Activated CD4-positive, alpha-beta T cell treated with anti-CD3 and anti-CD28 coated beads, Interleukin-2, amount 10 ng/mL, durations not matched to agents 24 days and 14 days (primary cell): ENCODE data around the gene RBM4B. TPM values are rescaled to one million over a fixed set of nuclear protein-coding genes. Genes with fewer than 3 reads are reported as not detected.
"Not testable (repeated sequence)": the region's sequence is repeated elsewhere in the genome, so short reads cannot be mapped to it uniquely, and the experiment has no call there.

ENCODE experiments used
- DNase-seq: peaks from one replicate; pipeline ENCODE4 v3.0.0; 2022
- H3K27ac Mint-ChIP-seq: one replicate; pipeline ENCODE4 v1.8.0; 2022; ENCODE audit warnings: mild to moderate bottlenecking, mixed read lengths
- H3K27me3 Mint-ChIP-seq: one replicate; pipeline ENCODE4 v1.8.0; 2022; ENCODE audit warnings: mixed read lengths
- H3K36me3 Mint-ChIP-seq: one replicate; pipeline ENCODE4 v1.8.0; 2022; ENCODE audit warnings: low read depth, mild to moderate bottlenecking, mixed read lengths
- H3K4me1 Mint-ChIP-seq: one replicate; pipeline ENCODE4 v1.8.0; 2021; ENCODE audit warnings: mixed read lengths
- H3K4me3 Mint-ChIP-seq: one replicate; pipeline ENCODE4 v1.8.0; 2022; ENCODE audit warnings: mild to moderate bottlenecking, moderate library complexity, mixed read lengths
- H3K9me3 Mint-ChIP-seq: one replicate; pipeline ENCODE4 v1.8.0; 2021; ENCODE audit warnings: mixed read lengths
- intact Hi-C: fragments of 100-400 bp; cut with micrococcal nuclease; formaldehyde crosslinking; loops from one replicate; pipeline ENCODE4 v1.15.1; 2023
- total RNA-seq: library from RNA; stranded (reverse); gene quantifications from 2 replicates; pipeline ENCODE4 v1.2.3, GENCODE V29; 2022

The RBM4B gene, protein sequence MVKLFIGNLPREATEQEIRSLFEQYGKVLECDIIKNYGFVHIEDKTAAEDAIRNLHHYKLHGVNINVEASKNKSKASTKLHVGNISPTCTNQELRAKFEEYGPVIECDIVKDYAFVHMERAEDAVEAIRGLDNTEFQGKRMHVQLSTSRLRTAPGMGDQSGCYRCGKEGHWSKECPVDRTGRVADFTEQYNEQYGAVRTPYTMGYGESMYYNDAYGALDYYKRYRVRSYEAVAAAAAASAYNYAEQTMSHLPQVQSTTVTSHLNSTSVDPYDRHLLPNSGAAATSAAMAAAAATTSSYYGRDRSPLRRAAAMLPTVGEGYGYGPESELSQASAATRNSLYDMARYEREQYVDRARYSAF
- total RNA-seq = 15.6 and 16.0 TPM in 2 replicates

DNA sequence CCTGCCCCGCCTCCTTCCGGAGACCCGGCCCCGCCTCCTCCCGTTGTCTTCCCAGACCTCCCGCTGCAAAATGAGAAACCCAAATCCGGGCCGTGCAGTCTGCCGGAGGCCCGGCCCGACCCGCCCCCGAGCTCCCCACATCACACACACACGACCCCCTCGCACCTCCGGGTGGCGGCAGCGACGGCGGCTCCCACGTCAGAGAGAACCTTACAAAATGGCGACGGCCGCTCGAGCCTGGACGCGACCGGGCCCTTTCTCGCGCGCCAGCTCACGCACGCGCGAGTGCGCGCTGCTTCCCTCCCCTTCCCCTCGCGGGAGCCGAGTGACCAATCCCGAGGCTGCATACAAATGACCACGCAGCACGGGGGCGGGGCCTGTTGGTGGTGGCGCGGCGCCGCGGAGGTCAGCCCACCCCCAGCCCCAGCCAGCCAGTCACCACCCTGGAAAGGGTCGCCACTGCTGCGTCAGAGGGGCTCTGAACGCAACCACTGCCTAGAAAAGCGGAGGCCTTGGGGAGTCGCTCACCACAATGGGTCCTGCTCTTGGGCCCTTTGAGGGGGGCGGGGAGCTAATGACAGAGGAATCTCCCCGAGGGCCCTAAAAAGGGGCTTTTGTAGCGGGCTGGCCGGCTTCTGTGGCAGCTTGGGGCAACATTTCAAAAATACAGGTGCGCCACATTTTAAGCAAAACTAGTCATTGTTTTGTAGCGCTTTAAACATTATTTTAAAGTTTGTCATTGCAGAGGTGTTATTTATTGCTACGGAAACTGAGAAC lies at the start of gene RBM4B:
RBM4B (minus strand) TSS at position 289 of the 777 bp plus-strand sequence. CDS start 808 bp downstream, outside the sequence.
- peaks cover 16% of the 10 kb centered on the region for H3K36me3 Mint-ChIP-seq
- DNase-seq = peak; percentile 99
- intact Hi-C loops = loop anchor here (1.0 kb wide), 7 partner anchors 39 to 269 kb away; partner anchors contain the start of genes ACTN3, CCDC87, CCS and DPP3
- peak within 1 kb of the TSS; percentile 96 for H3K4me3 Mint-ChIP-seq
- peaks cover 34% of the 10 kb centered on the region for H3K4me1 Mint-ChIP-seq
- no peaks in the 10 kb centered on the region for H3K9me3 Mint-ChIP-seq
- H3K27ac Mint-ChIP-seq = peak within 1 kb of the TSS; percentile 99
- no peaks in the 10 kb centered on the region for H3K27me3 Mint-ChIP-seq

DNA sequence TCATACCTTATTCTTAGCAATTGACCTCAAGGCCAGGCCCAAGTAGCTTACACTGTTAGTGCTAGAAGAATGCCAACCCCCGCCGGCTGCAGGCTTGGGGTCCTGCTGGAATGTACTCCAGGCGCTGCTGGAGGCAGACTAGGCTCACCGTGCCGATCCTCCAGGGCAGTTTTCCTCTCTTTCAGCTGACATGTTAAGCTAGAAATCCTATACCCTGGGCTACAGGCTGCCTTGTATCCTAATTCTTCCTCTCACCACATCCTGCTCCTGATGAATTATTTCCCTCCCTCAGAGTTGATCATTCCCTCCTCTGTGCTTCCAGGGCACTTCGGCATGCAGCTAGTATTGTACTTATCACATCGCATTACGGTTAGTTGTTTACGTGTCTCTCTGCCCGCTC lies 48.0 kb upstream of the RBM4B start:
- no peak overlapping the region for H3K27ac Mint-ChIP-seq
- peaks cover 50% of the 10 kb centered on the region for H3K27me3 Mint-ChIP-seq
- H3K4me1 Mint-ChIP-seq = peaks cover 8% of the 10 kb centered on the region
- DNase-seq = no peak
- no peaks in the 10 kb centered on the region for H3K9me3 Mint-ChIP-seq
- no peaks in the 10 kb centered on the region for H3K36me3 Mint-ChIP-seq
- intact Hi-C loops = no loop called here
- H3K4me3 Mint-ChIP-seq = no peak overlapping the region

DNA sequence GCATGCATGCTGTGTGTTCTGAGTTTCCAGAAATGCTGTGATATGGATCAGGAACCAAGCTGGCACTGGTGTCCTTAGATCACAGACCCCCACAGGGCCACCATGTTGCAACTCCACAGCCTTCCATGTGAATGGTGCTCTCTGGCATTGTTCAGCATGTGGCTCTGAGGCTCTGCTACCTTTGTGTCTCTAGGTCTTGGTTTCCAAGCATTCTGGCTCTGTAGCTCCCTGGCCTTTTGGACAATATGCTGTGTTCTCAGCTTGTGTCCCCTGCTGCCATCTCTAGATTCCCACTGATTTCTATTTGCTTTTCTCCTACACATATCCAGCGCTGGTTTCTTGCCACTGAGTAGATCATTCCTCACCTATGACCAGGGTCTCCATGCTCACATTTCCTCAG lies 47.4 kb upstream of the RBM4B start:
- H3K4me1 Mint-ChIP-seq = peaks cover 13% of the 10 kb centered on the region
- H3K36me3 Mint-ChIP-seq = no peaks in the 10 kb centered on the region
- no peaks in the 10 kb centered on the region for H3K9me3 Mint-ChIP-seq
- intact Hi-C loops = no loop called here
- no peak overlapping the region for H3K27ac Mint-ChIP-seq
- peaks cover 54% of the 10 kb centered on the region for H3K27me3 Mint-ChIP-seq
- H3K4me3 Mint-ChIP-seq = no peak overlapping the region
- no peak for DNase-seq

DNA sequence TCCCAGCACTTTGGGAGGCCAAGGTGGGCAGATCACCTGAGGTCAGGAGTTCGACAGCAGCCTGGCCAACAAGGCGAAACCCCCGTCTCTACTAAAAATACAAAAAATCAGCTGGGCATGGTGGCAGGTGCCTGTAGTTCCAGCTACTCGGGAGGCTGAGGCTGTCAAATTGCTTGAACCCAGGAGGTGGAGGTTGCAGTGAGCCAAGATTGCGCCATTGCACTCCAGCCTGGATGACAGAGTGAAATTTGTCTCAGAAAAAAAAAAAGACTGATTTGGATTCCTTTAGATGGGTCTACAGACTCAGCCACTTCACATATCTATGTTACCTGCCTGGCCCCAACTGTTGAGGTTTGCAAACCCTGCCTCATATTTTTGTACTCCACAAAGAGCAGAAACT lies 46.5 kb upstream of the RBM4B start:
- intact Hi-C loops, H3K36me3 Mint-ChIP-seq, DNase-seq, H3K4me3 Mint-ChIP-seq, H3K27ac Mint-ChIP-seq, H3K9me3 Mint-ChIP-seq: not testable (repeated sequence)
- Mint-ChIP-seq H3K27me3 (peaks cover 46% of the 10 kb centered on the region), H3K4me1 (peaks cover 14% of the 10 kb centered on the region)

DNA sequence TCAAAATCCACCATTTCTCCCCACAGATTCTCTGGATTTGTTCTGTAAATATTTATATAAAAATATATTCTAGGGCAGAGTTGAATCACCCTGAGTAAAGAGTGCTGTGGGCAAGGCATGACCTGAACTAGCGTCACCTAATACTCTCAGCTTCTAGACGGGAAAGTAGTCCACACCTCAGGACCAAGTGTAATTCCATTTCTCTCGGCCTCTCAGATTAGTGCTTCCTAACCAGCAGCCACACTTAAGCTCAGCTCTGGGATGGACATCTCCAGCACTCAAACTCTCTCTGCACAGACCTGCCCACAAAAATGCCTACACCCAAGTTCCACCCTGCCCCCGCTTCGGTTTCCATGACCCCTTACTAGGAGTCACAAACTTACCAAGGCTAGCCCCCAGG lies 46.0 kb upstream of the RBM4B start:
- intact Hi-C loops = no loop called here
- H3K27me3 Mint-ChIP-seq = peaks cover 41% of the 10 kb centered on the region

DNA sequence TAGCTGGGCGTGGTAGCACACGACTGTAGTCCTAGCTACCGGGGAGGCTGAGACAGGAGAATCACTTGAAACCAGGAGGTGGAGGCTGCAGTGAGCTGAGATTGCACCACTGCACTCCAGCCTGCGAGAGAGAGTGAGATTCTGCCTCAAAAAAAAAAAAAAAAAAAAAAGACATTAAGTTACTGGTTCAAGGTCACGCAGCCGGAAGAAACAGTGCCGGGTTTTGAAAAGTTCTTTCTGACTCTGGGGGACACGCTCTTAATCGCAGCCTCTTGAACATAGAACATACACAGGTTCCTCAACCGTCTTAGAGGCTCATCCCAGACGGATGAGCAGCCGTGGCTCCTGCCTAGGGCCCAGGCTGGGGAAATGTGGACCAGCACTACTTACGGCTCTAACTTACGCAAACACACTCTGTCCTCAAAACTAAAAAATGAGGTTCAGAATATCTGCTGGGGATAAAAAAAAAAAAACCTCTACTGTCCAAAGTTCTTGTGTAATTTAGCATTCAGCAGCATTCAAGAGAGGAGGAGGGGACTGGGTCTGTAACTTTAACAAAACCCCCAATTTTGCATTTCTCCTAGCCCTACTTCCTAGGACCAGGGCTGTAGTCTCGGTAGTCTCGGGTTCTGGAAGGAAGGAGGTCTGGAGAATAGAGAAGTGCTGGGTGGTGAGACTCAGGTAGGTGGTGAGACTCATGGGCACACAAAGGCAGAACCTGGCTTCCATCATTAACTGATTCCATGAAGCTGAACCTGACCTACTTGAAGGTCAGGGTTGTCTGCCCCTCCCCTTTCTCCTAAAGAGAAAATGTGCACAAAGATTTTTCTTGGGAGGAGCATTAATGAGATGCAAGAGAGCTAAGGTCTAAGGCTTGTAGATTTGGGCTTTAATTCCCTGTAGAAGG lies 45.3 kb upstream of the RBM4B start:
- intact Hi-C loops = no loop called here
- no peak for DNase-seq
- H3K9me3 Mint-ChIP-seq = no peaks in the 10 kb centered on the region
- no peak overlapping the region for H3K4me3 Mint-ChIP-seq
- H3K4me1 Mint-ChIP-seq = peaks cover 10% of the 10 kb centered on the region
- no peaks in the 10 kb centered on the region for H3K36me3 Mint-ChIP-seq
- peaks cover 39% of the 10 kb centered on the region for H3K27me3 Mint-ChIP-seq
- H3K27ac Mint-ChIP-seq = no peak overlapping the region

More for the DNA sequence above, 46.0 kb upstream of the RBM4B start:
- H3K27ac Mint-ChIP-seq = no peak overlapping the region
- no peaks in the 10 kb centered on the region for H3K36me3 Mint-ChIP-seq
- H3K9me3 Mint-ChIP-seq = no peaks in the 10 kb centered on the region
- H3K4me3 Mint-ChIP-seq = no peak overlapping the region
- H3K4me1 Mint-ChIP-seq = peaks cover 13% of the 10 kb centered on the region
- no peak for DNase-seq

DNA sequence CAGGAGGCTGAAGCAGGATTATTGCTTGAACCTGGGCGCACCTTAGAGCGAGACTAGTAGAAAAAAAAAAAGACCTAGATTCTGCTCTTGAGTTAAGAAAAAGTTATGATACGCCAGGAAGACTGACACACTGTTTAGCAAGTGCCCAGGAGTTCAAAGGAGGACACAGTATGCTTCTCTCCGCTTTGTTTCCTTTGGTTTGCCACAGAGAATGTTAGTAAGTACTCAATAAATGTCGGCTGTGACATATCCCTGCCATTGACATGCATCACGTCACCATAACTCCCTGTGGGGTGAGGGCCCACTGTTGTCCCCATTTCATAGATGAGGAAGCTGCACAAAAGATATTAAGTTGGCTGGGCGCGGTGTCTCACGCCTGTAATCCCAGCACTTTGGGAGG lies 44.3 kb upstream of the RBM4B start:
- intact Hi-C loops = no loop called here
- Mint-ChIP-seq H3K4me3 (no peak overlapping the region), H3K4me1 (peaks cover 7% of the 10 kb centered on the region)

DNA sequence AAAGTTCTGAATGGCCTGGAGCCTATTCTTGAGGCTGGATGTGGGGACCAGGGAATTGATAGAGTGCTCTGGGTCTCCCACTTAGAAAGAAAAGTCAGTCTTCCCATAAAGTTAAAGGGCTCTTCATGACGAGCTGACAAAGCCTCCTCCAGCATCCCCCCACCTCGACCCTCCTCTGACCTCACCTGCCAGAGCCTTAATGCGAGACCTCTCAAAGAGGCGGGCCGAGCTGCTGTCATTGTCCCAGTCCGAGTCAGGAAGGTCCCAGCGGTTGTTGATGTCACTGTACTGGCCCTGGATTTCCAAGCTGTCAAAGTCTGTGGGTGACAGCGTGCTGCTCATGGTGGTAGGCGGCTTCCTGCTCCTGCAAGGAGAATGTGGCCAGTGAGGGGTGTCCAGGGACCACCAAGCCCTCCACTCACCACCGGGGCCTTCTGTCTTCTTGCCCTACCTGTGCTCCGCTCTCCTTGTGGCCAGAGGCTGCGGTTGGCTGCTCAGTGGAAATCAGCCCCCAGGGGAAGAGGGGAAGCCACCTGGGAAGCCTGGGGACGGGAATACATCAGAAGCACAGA lies 43.3 kb upstream of the RBM4B start:
- Mint-ChIP-seq H3K4me1 (peaks cover 7% of the 10 kb centered on the region), H3K36me3 (no peaks in the 10 kb centered on the region), H3K27ac (no peak overlapping the region), H3K27me3 (peaks cover 25% of the 10 kb centered on the region), H3K4me3 (no peak overlapping the region), H3K9me3 (no peaks in the 10 kb centered on the region)
- no peak for DNase-seq
- intact Hi-C loops = no loop called here

More for the DNA sequence above, 44.3 kb upstream of the RBM4B start:
- Mint-ChIP-seq H3K36me3 (no peaks in the 10 kb centered on the region), H3K27me3 (peaks cover 34% of the 10 kb centered on the region), H3K9me3 (no peaks in the 10 kb centered on the region), H3K27ac (no peak overlapping the region)
- DNase-seq = no peak

DNA sequence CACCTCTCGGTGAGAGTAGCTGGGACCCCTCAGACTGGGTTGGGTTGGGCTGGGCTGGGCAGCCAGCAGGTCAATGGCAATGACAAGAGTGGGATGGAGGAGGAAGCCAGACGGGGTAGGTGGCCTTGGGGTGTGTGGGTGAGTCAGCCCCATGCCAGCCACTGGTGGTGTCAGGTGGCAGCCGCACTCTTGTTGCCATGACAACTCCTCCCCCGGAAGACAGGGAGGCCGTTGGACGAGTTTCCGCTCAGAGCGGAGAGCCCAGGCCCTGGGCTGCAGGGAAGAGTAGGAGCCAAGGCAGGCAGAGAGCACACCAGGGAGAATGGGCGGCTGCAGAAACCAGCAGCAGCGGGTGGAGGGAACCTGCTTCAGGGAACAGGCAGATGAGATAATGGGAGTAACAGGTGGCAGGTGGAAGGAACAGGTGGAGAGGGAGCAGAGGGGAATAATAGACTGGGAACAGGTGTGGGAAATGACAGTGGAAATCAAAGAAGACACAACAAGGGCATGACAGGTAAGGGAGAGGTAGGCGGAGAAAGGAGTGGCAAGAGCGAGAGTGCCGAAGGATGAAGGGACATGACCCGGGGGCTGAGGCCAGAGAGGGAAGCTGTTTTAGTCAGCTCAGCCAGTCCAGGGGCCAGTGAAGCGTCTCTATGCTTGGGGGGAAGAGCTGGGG lies 42.7 kb upstream of the RBM4B start:
- H3K27ac Mint-ChIP-seq = no peak overlapping the region

DNA sequence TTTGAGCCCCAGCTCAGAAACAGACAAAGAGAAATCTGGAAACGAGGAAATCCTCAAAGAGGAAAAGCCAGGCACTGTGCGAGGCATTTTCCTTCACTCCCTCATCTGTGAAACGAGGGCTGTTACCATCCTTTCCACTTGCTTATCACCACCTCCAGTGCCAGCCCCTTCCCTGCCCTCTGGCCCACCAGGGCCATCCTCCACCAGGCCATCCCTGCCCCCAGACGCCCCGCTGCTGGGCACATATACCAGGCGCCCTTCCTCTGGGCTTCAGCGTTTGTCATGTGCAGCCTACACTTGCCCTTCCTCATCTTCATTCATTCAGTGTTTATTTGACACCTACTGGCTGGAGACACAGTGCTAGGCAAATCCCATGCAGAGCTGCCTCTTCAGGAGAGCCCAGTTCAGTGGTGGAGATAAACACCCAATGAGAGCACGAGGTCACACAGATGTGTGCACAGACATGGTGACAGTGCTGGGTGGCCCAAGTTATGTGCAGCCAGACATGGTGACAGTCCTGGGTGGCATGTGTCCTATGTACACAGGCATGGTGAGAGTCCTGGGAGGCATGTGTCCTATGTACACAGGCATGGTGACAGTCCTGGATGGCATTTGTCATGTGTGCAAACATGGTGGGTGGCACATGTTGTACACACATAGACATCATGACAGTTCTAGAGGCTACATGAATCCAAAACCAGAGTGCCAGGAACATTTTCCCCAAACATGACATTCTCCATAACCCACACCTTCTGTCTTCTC lies 41.6 kb upstream of the RBM4B start:
- no peaks in the 10 kb centered on the region for H3K36me3 Mint-ChIP-seq
- peaks cover 11% of the 10 kb centered on the region for H3K27me3 Mint-ChIP-seq
- no peaks in the 10 kb centered on the region for H3K9me3 Mint-ChIP-seq
- H3K27ac Mint-ChIP-seq = no peak overlapping the region
- H3K4me1 Mint-ChIP-seq = peaks cover 7% of the 10 kb centered on the region
- H3K4me3 Mint-ChIP-seq = no peak overlapping the region
- intact Hi-C loops = no loop called here
- no peak for DNase-seq

More for the DNA sequence above, 42.7 kb upstream of the RBM4B start:
- no peak overlapping the region for H3K4me3 Mint-ChIP-seq
- H3K36me3 Mint-ChIP-seq = no peaks in the 10 kb centered on the region
- DNase-seq = peak; percentile 78
- H3K4me1 Mint-ChIP-seq = peaks cover 7% of the 10 kb centered on the region
- intact Hi-C loops = no loop called here
- peaks cover 19% of the 10 kb centered on the region for H3K27me3 Mint-ChIP-seq
- H3K9me3 Mint-ChIP-seq = no peaks in the 10 kb centered on the region

DNA sequence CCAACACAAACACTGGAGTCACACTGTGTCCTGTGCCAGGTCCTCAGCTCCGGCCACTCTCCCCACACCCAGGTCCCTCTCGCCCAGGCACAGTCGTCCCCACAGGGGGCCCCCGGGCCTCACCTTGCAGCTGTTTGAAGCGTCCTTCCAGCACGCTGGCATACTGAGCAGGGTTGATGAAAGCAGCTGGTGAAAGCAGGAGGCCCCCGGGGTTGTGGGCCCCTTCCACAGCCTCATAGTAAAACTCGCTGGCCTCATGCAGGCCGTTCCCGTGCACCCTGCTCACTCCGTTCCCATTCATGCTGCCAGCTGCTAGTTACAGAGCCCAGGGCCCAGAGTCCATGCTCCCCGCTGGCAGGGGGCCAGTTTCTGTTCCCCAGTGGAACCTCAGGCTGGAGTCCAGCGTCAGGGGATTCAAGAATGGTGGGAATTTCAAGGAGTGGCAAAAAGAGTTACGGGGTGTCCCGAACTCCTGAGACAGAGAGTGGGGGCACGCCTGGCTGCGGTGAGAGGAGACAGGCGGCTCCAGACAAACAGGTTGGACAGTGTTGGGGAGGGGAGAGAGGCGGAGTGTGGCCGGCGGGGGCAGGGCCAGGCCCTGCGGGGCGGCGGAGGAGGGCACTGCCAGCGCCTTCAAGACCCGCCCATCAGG lies 40.8 kb upstream of the RBM4B start:
- Mint-ChIP-seq H3K4me3 (no peak overlapping the region), H3K36me3 (no peaks in the 10 kb centered on the region), H3K4me1 (peaks cover 7% of the 10 kb centered on the region), H3K27ac (no peak overlapping the region), H3K9me3 (no peaks in the 10 kb centered on the region), H3K27me3 (peaks cover 12% of the 10 kb centered on the region)
- intact Hi-C loops = no loop called here
- no peak for DNase-seq

DNA sequence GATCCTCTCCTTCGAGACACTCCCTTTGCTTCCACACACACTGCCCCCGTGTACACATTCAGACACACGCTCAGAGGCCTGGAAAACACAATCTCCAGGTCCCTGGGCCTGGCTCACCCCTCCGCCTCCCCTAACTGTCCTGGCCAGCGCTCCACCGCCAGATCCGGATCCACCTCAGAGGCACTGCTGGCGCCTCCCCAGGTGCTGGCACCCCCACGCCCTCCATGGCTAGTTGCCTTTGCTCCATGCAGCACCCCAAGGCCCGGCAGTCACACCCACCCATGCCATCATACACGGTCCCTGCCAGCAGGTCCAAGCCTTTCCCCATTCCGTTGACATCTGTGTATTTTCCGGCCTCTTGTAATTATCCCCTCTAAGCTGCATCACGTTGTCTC lies 40.2 kb upstream of the RBM4B start:
- H3K27ac Mint-ChIP-seq = no peak overlapping the region
- H3K36me3 Mint-ChIP-seq = no peaks in the 10 kb centered on the region
- H3K27me3 Mint-ChIP-seq = peaks cover 11% of the 10 kb centered on the region
- peaks cover 7% of the 10 kb centered on the region for H3K4me1 Mint-ChIP-seq
- no peaks in the 10 kb centered on the region for H3K9me3 Mint-ChIP-seq
- H3K4me3 Mint-ChIP-seq = no peak overlapping the region
- no peak for DNase-seq
- intact Hi-C loops = no loop called here
